ENCODE results near the gene RXYLT1.

The RXYLT1 gene

GRCh38 chr12:63857771-63858670 lies 78.3 kb downstream of the RXYLT1 start:
- TF ChIP-seq, protein P1, sequence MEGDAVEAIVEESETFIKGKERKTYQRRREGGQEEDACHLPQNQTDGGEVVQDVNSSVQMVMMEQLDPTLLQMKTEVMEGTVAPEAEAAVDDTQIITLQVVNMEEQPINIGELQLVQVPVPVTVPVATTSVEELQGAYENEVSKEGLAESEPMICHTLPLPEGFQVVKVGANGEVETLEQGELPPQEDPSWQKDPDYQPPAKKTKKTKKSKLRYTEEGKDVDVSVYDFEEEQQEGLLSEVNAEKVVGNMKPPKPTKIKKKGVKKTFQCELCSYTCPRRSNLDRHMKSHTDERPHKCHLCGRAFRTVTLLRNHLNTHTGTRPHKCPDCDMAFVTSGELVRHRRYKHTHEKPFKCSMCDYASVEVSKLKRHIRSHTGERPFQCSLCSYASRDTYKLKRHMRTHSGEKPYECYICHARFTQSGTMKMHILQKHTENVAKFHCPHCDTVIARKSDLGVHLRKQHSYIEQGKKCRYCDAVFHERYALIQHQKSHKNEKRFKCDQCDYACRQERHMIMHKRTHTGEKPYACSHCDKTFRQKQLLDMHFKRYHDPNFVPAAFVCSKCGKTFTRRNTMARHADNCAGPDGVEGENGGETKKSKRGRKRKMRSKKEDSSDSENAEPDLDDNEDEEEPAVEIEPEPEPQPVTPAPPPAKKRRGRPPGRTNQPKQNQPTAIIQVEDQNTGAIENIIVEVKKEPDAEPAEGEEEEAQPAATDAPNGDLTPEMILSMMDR (IDR thresholded peaks at IDR 0.05; ENCODE audit: low read depth, low read length) = no peak
- no peaks in the 10 kb centered on the region for H3K9me3 ChIP-seq (ENCODE audit: severe bottlenecking)
- H3K36me3 ChIP-seq = no peaks in the 10 kb centered on the region
- H3K27ac ChIP-seq = no peak overlapping the region
- H3K4me3 ChIP-seq (ENCODE audit: low read depth, low read length) = no peak overlapping the region
- no peaks in the 10 kb centered on the region for H3K27me3 ChIP-seq (ENCODE audit: insufficient read depth, low read depth, severe bottlenecking)
- no peak for DNase-seq

Measured in WERI-Rb-1 (cell line).